ENCODE measurements around the gene RASA3.
A peak's percentile ranks its signal among the peaks of the same experiment; 100 is the strongest.
"Not testable (repeated sequence)": the region's sequence is repeated elsewhere in the genome, so short reads cannot be mapped to it uniquely, and the experiment has no call there.

Gene RASA3

DNA sequence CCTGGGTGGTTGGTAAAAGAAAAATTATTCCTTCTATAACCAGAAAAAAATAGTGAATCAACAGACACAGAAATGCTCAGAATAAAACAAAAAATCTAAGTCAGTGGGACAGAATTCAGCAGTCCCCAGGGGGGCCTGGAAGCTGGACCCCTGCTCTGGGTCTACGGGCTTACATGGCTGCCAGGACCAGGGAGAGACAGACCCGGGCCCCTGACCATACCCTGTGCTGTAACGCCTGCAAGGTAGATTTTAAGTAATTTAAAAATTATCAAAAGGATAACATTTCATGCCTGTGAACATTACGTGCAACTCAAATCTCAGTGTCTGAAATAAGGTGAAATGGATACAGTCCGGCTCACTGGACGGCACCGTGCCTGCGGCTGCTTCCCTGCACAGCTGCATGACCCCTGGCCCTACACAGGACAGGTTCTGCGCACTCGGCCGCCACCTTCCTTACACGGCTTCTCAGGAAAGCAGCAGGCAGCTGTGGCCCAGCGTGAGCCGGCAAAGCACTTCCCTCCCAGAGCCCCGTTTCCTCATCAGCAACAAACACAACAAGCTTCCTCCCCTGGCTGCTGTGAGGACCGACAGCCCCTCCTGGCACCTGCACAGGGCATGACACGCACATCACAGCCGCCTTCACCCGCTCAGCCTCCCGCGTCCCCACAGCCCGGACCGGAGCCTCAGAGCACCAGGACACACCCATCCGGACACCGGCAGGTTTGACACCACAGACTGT is 22.2 kb downstream of the RASA3 start:
- peak; percentile 84 for DNase-seq

- DNase-seq = no peak
Observed at GRCh38 chr13:114109641-114110041, 22.8 kb downstream of the RASA3 start.

DNA sequence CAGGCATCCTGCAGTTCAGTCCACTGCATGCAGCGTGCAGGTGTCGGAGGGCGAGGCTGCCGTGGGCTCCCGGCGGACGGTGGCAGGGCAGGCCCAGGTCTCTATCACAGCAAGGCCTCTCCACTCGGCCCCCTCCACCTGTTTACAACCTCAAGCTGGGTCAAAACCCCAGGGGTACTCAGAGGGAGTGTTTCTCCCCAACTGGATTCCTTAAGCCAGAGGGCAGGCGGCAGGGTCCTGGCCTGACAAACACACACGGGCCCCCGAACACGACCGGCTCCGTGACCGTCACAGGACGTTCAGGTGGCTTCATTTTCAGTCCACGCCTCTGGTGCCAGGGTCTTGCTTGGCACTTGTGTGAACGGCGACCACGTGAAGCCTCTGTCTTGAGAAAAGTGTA is 23.5 kb downstream of the RASA3 start:
- DNase-seq = no peak

- DNase-seq = no peak
Observed at GRCh38 chr13:114108141-114108761, 24.2 kb downstream of the RASA3 start.

DNA sequence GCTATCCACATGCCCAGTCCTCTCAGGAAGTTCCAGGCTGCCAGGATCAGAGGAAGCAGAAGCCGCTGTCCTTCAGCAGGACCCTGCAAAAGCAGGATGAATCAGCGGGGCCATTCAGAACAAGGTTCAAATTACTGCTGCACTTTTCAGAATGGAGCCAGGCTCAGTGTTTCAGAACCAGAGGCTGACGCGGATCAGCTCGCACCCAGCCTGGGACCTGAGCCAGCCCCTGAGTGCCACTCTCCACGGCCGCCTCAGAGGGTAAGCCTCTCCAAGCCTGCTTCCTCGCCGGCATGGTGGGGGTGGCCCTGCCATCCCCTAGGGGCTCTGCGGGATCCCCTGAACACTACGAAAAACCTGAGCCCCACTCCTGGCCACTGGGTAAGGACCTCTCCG is 24.7 kb downstream of the RASA3 start:
- DNase-seq = no peak

DNA sequence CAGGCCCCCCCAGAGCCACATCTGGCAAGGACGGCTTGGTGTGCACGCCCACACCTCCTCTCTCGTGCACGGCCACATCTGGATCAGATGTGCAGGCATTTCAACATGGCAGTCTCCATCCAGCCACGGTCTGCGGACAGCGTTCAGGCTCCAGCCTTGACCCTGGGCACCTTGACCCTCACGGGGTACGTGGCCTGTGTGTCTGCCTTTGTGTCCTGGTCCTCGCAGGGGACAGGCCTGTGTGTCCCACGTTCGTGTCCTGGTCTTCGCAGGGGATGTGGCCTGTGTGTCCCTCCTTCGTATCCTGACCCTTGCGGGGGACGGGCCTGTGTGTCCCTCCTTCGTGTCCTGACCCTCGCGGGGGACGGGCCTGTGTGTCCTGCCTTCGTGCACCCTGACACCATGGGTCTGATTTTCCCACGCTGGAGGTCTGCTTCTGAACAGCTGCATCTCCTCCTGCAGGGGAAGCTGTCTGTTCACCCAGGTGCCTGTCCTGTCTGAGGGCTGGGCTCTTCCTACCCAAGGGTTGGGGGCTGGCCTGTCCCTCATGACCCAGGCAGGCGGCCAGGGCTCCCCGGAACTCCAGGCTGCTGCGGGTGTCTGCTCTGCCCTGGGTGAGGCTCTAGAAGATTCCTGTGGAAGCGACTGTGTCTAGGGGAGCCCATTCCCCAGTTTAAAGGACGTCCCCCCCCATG is 25.3 kb downstream of the RASA3 start:
- DNase-seq = no peak

- no peak for DNase-seq
Observed at GRCh38 chr13:114106526-114106925, 25.9 kb downstream of the RASA3 start.

GRCh38 chr13:114105521-114106225 is 26.8 kb downstream of the RASA3 start:
- no peak for DNase-seq

GRCh38 chr13:114104655-114105520 is 27.5 kb downstream of the RASA3 start:
- no peak for DNase-seq

DNA sequence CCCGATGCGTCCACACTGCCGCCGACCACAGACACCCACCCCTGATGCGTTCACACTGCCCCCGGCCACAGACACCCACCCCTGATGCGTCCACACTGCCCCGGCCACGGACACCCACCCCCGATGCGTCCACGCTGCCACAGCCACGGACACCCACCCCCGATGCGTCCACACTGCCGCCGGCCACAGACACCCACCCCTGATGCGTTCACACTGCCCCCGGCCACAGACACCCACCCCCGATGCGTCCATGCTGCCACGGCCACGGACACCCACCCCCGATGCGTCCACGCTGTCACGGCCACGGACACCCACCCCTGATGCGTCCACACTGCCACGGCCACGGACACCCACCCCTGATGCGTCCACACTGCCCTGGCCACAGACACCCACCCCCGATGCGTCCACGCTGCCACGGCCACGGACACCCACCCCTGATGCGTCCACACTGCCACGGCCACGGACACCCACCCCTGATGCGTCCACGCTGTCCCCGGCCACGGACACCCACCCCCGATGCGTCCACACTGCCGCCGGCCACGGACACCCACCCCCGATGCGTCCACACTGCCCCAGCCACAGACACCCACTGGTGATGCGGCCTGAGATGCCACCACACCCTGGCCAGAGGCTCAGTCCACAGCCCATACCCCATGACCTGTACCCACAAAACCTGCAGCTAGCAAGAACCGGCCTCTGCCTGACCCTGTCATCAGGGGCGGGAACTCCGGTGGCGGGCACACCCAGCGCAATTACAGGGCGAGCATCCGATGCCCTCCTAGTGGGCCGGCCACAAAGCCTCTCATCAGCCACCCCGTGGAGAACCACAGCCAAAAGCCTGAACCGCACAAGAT is 28.4 kb downstream of the RASA3 start:
- DNase-seq = no peak

DNA sequence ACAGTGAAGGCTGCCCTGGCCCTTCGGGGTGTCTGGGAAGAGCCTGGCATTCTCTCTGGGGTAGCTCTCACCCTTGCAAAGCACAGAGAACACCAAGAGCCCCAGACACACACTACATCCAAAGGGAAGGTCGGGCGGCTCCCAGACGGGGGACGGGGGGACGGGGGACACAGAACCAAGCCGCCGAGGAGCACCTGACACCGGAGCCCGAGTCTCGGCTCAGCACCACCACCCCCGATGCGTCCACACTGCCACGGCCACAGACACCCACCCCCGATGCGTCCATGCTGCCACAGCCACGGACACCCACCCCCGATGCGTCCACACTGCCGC is 29.2 kb downstream of the RASA3 start:
- DNase-seq = not testable (repeated sequence)

GRCh38 chr13:114102521-114103288 is 29.7 kb downstream of the RASA3 start:
- DNase-seq = no peak

DNA sequence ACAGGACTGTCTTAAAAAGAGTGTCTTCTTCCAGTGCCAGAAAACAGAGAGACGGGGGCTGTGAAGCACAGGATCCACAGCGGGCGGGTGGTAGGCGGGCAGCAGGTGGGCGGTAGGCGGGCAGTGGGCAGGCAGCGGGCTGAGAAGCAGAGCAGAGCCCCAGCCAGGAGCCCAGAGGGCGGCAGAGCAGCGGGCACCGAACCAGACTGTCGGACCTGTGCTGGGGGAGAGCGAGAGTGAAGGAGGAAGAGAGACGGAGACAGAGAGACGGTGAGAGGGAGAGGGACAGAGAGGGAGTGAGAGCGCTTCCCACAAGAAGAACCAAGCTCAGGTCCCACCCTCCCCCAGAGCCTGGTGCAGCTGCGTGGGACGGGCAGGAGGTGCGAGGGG is 30.3 kb downstream of the RASA3 start:
- no peak for DNase-seq

- DNase-seq = no peak
Observed at GRCh38 chr13:114101358-114102130, 30.9 kb downstream of the RASA3 start.

GRCh38 chr13:114100446-114101357 is 31.7 kb downstream of the RASA3 start:
- no peak for DNase-seq

GRCh38 chr13:114099918-114100445 is 32.4 kb downstream of the RASA3 start:
- DNase-seq = no peak

GRCh38 chr13:114099191-114099590 is 33.2 kb downstream of the RASA3 start:
- peak; percentile 37 for DNase-seq

- DNase-seq = not testable (repeated sequence)
Observed at GRCh38 chr13:114098689-114099056, 33.8 kb downstream of the RASA3 start.
